ENCODE results near the gene PYROXD2.
A peak's percentile ranks its signal among the peaks of the same experiment; 100 is the strongest.

The PYROXD2 gene

DNA sequence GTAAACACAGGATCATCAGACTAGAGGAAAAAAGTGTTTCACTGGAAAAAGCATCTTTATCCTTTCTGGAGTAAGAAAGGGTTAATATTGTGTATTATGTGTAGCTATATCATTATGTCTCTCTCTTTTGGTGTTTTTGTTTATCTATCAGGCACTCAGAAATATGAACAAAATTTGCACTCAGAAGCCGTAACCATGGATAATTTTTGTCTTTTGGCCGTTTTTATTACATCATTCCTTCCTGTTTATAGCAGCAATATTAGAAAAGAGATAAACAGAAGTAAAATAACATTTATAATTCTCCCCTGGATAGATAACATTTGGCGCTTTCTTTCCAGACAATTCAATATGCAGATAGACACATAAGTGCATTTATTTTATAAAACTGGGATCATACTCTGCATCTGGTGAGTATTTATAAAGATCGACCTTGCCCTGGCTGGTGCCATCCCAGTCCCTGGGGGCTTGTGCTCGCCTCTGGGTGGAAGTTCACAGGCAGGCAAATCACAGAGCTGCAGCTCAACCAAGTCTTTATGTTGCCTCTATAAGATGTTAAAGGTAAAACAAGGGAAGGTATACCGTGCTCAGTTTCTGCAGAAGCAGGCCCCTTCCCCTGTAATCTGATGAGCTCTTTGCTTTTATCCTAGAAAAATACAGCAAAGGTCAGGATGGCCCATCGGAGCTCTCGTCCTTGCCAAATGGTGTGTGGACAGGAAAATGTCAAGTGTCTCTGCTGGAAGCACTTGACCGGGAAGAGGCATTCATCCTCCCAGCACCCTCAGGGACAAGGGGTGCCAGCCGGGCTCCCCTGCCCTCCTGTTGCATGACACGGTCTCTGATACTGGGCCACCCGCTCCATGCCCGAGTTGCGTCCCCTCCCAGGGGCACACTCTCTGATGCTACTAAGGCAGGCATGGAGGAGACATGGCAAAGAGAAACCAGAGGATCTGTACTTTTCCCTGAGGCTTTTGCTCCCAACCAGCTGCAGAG lies 43.9 kb downstream of the PYROXD2 start:
- no peaks in the 10 kb centered on the region for H3K36me3 ChIP-seq (ENCODE audit: insufficient read depth, low read length)
- H2AFZ ChIP-seq (ENCODE audit: low read depth, low read length), result no peak overlapping the region
- H3K9me3 ChIP-seq (ENCODE audit: low read length), result no peaks in the 10 kb centered on the region
- H3K27me3 ChIP-seq (ENCODE audit: insufficient read depth, low read length), result peaks cover 13% of the 10 kb centered on the region
- H3K4me1 ChIP-seq (ENCODE audit: insufficient read depth, low read length), result no peaks in the 10 kb centered on the region
- no peak overlapping the region for H3K4me3 ChIP-seq (ENCODE audit: low read length)

DNA sequence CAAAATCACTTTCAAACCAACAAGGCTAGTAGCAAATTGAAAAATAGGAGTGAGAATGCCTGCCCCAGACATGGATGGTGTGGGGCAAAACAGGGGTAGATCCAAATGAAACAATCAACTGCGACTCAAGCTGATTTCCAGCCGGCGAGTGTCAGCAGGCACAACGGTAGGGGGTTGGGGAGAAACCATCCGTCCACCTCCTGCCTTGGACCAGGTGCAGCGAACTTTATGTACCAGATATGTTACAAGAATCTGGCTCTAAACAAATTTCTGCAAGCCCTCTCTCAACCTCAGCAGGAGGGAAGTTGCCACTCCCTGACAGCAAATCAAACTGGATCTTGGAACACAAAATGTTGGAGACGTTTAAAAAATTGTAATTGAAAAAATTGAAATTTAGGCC lies 45.2 kb downstream of the PYROXD2 start:
- Histone ChIP-seq H3K36me3 (ENCODE audit: insufficient read depth, low read length) (no peaks in the 10 kb centered on the region), H3K4me1 (ENCODE audit: insufficient read depth, low read length) (no peaks in the 10 kb centered on the region), H3K27me3 (ENCODE audit: insufficient read depth, low read length) (peaks cover 15% of the 10 kb centered on the region), H2AFZ (ENCODE audit: low read depth, low read length) (no peak overlapping the region), H3K9me3 (ENCODE audit: low read length) (no peaks in the 10 kb centered on the region), H3K4me3 (ENCODE audit: low read length) (no peak overlapping the region)

- Histone ChIP-seq H3K36me3 (ENCODE audit: insufficient read depth, low read length) (no peaks in the 10 kb centered on the region), H3K4me3 (ENCODE audit: low read length) (no peak overlapping the region), H3K4me1 (ENCODE audit: insufficient read depth, low read length) (no peaks in the 10 kb centered on the region), H3K9me3 (ENCODE audit: low read length) (no peaks in the 10 kb centered on the region), H2AFZ (ENCODE audit: low read depth, low read length) (no peak overlapping the region), H3K27me3 (ENCODE audit: insufficient read depth, low read length) (peaks cover 9% of the 10 kb centered on the region)
These were observed 46.3 kb downstream of the PYROXD2 start for GRCh38 chr10:98368644-98369043.

GRCh38 chr10:98367604-98368451 lies 47.2 kb downstream of the PYROXD2 start:
- Histone ChIP-seq H3K4me1 (ENCODE audit: insufficient read depth, low read length) (no peaks in the 10 kb centered on the region), H3K27me3 (ENCODE audit: insufficient read depth, low read length) (peaks cover 9% of the 10 kb centered on the region), H2AFZ (ENCODE audit: low read depth, low read length) (no peak overlapping the region), H3K36me3 (ENCODE audit: insufficient read depth, low read length) (no peaks in the 10 kb centered on the region), H3K9me3 (ENCODE audit: low read length) (no peaks in the 10 kb centered on the region), H3K4me3 (ENCODE audit: low read length) (no peak overlapping the region)

DNA sequence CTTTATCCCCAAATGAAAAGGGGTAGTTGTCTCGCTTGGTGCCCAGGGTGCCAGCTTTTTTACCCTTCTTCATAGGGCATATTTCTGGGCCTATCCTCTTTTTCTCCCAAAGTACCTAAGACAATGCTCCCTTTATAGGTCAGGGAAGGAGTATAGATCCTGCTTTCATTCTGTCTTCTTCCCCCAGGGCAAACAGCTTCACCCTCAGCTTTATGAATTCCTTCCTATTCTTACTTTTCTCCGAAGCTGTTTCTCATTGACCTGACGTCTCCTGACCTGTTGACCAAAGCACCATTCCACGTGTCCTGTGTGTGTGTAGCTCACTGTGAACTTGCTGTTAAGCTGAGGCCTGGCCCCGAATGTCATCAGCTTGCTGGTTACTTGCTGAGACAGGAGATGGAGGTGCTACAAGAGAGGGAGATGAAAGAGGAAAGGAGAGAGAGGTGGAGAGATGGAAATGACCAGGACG lies 48.9 kb downstream of the PYROXD2 start:
- H3K36me3 ChIP-seq (ENCODE audit: insufficient read depth, low read length), result no peaks in the 10 kb centered on the region
- no peaks in the 10 kb centered on the region for H3K9me3 ChIP-seq (ENCODE audit: low read length)
- H3K4me1 ChIP-seq (ENCODE audit: insufficient read depth, low read length), result no peaks in the 10 kb centered on the region
- no peak overlapping the region for H2AFZ ChIP-seq (ENCODE audit: low read depth, low read length)
- peaks cover 9% of the 10 kb centered on the region for H3K27me3 ChIP-seq (ENCODE audit: insufficient read depth, low read length)
- no peak overlapping the region for H3K4me3 ChIP-seq (ENCODE audit: low read length)

DNA sequence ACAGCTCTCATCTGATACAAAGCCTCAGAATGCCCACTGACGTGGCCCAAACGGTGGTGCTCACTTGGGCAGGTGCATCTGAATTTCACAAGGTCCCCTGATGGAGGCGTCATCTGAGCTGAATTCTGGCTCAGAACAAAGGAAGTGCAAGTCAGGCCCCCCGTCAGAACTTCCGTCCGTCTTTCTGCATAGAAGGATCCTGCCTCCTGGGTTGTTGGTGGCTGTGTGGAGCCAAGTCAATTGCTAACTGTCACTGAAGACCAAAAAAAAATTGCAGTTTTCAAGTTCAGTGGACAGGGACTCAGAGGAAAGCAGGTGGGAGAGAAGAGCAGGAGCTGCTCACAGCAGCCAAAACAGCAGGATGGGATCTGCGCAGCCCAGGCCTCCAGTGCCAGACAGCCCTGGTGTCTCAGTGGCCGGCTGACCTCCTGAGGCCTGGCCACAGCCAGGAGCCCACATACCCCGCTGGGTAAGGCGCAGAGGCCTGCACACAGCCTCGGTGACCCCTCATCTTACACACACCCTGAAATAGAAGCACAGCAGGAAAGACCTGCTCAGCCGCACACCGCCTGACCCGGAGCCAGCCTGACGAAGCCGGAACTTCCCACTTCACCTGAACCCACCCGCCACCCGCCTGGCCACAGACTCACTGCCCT lies 49.4 kb downstream of the PYROXD2 start:
- Histone ChIP-seq H3K36me3 (ENCODE audit: insufficient read depth, low read length) (no peaks in the 10 kb centered on the region), H3K27me3 (ENCODE audit: insufficient read depth, low read length) (peaks cover 9% of the 10 kb centered on the region), H3K4me3 (ENCODE audit: low read length) (no peak overlapping the region), H3K4me1 (ENCODE audit: insufficient read depth, low read length) (no peaks in the 10 kb centered on the region), H2AFZ (ENCODE audit: low read depth, low read length) (no peak overlapping the region), H3K9me3 (ENCODE audit: low read length) (no peaks in the 10 kb centered on the region)

- no peak overlapping the region for H2AFZ ChIP-seq (ENCODE audit: low read depth, low read length)
- H3K4me1 ChIP-seq (ENCODE audit: insufficient read depth, low read length), result no peaks in the 10 kb centered on the region
- H3K36me3 ChIP-seq (ENCODE audit: insufficient read depth, low read length), result no peaks in the 10 kb centered on the region
- no peaks in the 10 kb centered on the region for H3K9me3 ChIP-seq (ENCODE audit: low read length)
- peaks cover 9% of the 10 kb centered on the region for H3K27me3 ChIP-seq (ENCODE audit: insufficient read depth, low read length)
- no peak overlapping the region for H3K4me3 ChIP-seq (ENCODE audit: low read length)
These were observed 50.4 kb downstream of the PYROXD2 start for GRCh38 chr10:98364432-98365102.

DNA sequence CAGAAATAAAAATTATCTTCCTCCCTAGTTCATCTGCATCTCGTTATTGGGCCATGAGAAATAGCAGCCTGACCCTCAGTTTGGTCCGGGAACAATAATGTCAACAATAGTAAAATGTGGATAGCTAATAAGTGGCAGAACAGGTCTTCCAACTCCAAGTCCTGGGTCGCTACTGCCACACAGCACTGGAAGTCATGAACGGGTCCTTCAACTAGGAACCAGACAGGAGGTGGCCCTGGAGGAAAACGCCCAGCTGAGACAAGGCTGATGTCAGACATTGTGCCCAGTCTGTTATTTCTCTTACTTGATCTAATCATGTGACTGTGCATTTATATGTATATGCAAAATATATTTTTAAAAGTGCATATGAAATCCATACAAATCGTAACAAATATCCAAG lies 51.8 kb downstream of the PYROXD2 start:
- no peak overlapping the region for H2AFZ ChIP-seq (ENCODE audit: low read depth, low read length)
- H3K36me3 ChIP-seq (ENCODE audit: insufficient read depth, low read length), result no peaks in the 10 kb centered on the region
- no peaks in the 10 kb centered on the region for H3K4me1 ChIP-seq (ENCODE audit: insufficient read depth, low read length)
- H3K27me3 ChIP-seq (ENCODE audit: insufficient read depth, low read length), result peaks cover 8% of the 10 kb centered on the region
- no peaks in the 10 kb centered on the region for H3K9me3 ChIP-seq (ENCODE audit: low read length)
- H3K4me3 ChIP-seq (ENCODE audit: low read length), result no peak overlapping the region

DNA sequence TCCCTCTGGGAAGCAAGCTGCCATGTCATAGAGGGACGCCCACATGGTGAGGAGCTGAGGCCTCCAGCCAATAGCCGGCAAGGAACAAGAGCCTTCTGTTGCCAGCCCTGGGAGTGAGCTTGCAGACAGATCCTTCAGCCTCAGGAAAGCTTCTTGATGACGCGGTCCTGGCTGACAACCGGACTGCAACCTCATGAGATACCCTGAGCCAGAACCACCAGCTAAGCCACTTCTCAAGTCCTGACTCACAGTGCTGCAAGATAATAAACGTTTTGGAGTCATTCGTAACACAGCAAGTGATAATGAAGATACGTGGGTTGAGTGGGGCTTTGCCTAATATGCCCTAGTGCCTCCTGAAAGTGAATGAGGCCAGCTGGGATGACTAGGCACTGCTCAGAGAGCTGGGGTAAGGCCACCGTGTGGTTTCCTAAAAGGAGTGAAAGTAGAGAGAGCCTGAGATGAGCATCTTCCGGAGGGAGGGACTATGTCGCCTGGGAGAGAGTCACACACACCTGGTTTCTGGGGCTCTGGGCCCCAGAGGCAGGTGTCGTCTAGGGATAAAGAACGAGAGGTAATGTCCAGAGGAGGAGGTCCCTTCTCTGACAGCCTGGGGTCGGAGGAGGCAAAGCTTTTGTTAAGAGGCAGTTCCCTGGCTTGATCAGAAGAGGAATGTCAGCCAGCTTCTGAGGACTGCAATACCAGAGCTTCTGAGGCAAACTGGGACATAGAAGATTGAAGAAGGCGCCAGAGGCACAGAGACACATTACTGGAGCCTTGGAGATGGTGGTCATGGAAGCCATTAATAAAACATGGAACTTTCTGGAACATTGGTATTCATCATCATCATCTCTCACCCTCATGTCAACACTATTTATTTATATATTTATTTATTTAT lies 53.6 kb downstream of the PYROXD2 start:
- H3K36me3 ChIP-seq (ENCODE audit: insufficient read depth, low read length), result no peaks in the 10 kb centered on the region
- H3K9me3 ChIP-seq (ENCODE audit: low read length), result no peaks in the 10 kb centered on the region
- no peak overlapping the region for H3K4me3 ChIP-seq (ENCODE audit: low read length)
- peak overlapping the region; percentile 24 for H2AFZ ChIP-seq (ENCODE audit: low read depth, low read length)
- no peaks in the 10 kb centered on the region for H3K4me1 ChIP-seq (ENCODE audit: insufficient read depth, low read length)
- peaks cover 5% of the 10 kb centered on the region for H3K27me3 ChIP-seq (ENCODE audit: insufficient read depth, low read length)

- Histone ChIP-seq H2AFZ (ENCODE audit: low read depth, low read length) (no peak overlapping the region), H3K4me3 (ENCODE audit: low read length) (no peak overlapping the region), H3K27me3 (ENCODE audit: insufficient read depth, low read length) (peaks cover 11% of the 10 kb centered on the region), H3K4me1 (ENCODE audit: insufficient read depth, low read length) (no peaks in the 10 kb centered on the region), H3K36me3 (ENCODE audit: insufficient read depth, low read length) (no peaks in the 10 kb centered on the region), H3K9me3 (ENCODE audit: low read length) (no peaks in the 10 kb centered on the region)
These were observed 57.7 kb downstream of the PYROXD2 start for GRCh38 chr10:98357194-98357822.

- Histone ChIP-seq H2AFZ (ENCODE audit: low read depth, low read length) (no peak overlapping the region), H3K27me3 (ENCODE audit: insufficient read depth, low read length) (peaks cover 14% of the 10 kb centered on the region), H3K36me3 (ENCODE audit: insufficient read depth, low read length) (no peaks in the 10 kb centered on the region), H3K9me3 (ENCODE audit: low read length) (no peaks in the 10 kb centered on the region), H3K4me3 (ENCODE audit: low read length) (no peak overlapping the region), H3K4me1 (ENCODE audit: insufficient read depth, low read length) (no peaks in the 10 kb centered on the region)
These were observed 60.5 kb downstream of the PYROXD2 start for GRCh38 chr10:98354491-98354890.
